HCT116 (cell line): Measurements from ENCODE around the gene SDK1.

Source experiments
- CTCF ChIP-seq, 3 experiments: fragments of 200-600 bp in 1 of 3; sonication (generic) in 1 of 3; IDR thresholded peaks in 2 of 3; conservative IDR thresholded peaks in 1 of 3; 2 replicates each; pipeline ENCODE4 v1.5.1; 2012 to 2017; ENCODE audit warnings: low read depth in 2 of 3, low read length in 2 of 3, antibody characterized with exemption in 1 of 3, borderline replicate concordance in 1 of 3, control low read depth in 1 of 3, mild to moderate bottlenecking in 1 of 3, mixed read lengths in 1 of 3, mixed run types in 1 of 3, moderate library complexity in 1 of 3; ENCODE audit not compliant: insufficient read depth in 1 of 3
- EZH2 ChIP-seq: fragments of 200-600 bp; sonication (generic); IDR thresholded peaks from 2 replicates; pipeline ENCODE4 v1.6.1; 2017; ENCODE audit warnings: antibody characterized with exemption, mixed run types
- JUND ChIP-seq: IDR thresholded peaks from 2 replicates; pipeline ENCODE4 v1.6.1; 2012
- POLR2A ChIP-seq: IDR thresholded peaks from 2 replicates; pipeline ENCODE4 v1.7.0; 2011; ENCODE audit warnings: borderline replicate concordance; ENCODE audit not compliant: insufficient read depth, insufficient read length; ENCODE audit errors: extremely low read depth
- POLR2AphosphoS5 ChIP-seq: IDR thresholded peaks from 2 replicates; pipeline ENCODE4 v1.6.1; 2011; ENCODE audit warnings: mild to moderate bottlenecking, low read depth, low read length, moderate library complexity
- RAD21 ChIP-seq: IDR thresholded peaks from 2 replicates; pipeline ENCODE4 v1.6.1; 2012; ENCODE audit warnings: low read depth, mild to moderate bottlenecking
- SIN3A ChIP-seq: IDR thresholded peaks from 2 replicates; pipeline ENCODE4 v1.6.1; 2012; ENCODE audit warnings: low read depth
- SP1 ChIP-seq: IDR thresholded peaks from 2 replicates; pipeline ENCODE4 v1.6.1; 2012; ENCODE audit warnings: low read depth
- ZFX ChIP-seq: fragments of 450-650 bp; IDR thresholded peaks from 2 replicates; pipeline ENCODE4 v1.6.1; 2017
- TF ChIP-seq, protein P1 (sequence below): IDR thresholded peaks from 2 replicates; pipeline ENCODE4 v1.6.1; 2012

DNA sequence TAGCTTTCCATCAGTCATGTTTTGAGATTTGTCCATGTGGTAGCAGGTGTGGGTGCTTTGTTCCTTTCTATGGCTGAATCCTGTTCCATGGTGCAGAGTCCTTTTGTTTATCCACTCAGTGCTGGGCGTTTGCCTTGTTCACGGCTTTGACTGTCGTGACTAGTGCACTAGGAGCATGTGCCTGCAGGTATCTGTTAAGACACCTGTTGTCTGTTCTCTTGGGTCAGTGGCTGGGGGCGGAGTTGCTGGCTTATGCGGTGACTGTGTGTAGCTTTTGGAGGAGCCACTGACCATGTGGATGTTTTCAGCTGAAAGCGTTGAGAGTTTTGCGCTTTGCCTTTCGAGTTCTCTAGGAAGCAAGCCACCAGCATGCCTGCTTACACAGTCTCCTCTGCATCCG lies 807.9 kb downstream of the SDK1 start:
- TF ChIP-seq CTCF (IDR thresholded peaks at IDR 0.05 in 2 of 3, conservative IDR thresholded peaks at IDR 0.05 in 1 of 3; ENCODE audit: borderline replicate concordance in 1 of 3, insufficient read depth in 1 of 3, low read depth in 2 of 3, low read length in 2 of 3) = no peak
- TF ChIP-seq EZH2 = no peak
- TF ChIP-seq, protein P1, sequence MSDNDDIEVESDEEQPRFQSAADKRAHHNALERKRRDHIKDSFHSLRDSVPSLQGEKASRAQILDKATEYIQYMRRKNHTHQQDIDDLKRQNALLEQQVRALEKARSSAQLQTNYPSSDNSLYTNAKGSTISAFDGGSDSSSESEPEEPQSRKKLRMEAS = no peak
- TF ChIP-seq POLR2A = no peak
- TF ChIP-seq JUND = no peak
- no peak for TF ChIP-seq POLR2AphosphoS5
- no peak for TF ChIP-seq SP1
- TF ChIP-seq ZFX = no peak
- TF ChIP-seq SIN3A = no peak
- TF ChIP-seq RAD21 = no peak
